ENCODE measurements around the gene IGSF21. TPM values are rescaled to one million over a fixed set of nuclear protein-coding genes. Genes with fewer than 3 reads are reported as not detected.
"Not testable (repeated sequence)": the region's sequence is repeated elsewhere in the genome, so short reads cannot be mapped to it uniquely, and the experiment has no call there.

IGSF21 gene
- total and polyA plus RNA-seq, 11 donors = 0.54 to 2.2 (median 0.94) TPM; not detected in 1

- Histone ChIP-seq H3K36me3 (no peaks in the 10 kb centered on the region), H3K4me1 (peaks cover 0 to 21% (median 0%) of the 10 kb centered on the region in 12 donors), H3K9me3 (no peaks in the 10 kb centered on the region), H3K4me3 (no peak overlapping the region), H3K27me3 (peaks cover 0 to 32% (median 3%) of the 10 kb centered on the region in 9 donors), H3K27ac (peak overlapping the region in 6 of 12 donors; percentile 27 to 87 (median 50))
- ATAC-seq = peak; percentile 74 to 87 (median 81)
- intact Hi-C loops (cut with DNase I) = no loop called here
- TF ChIP-seq POLR2A (IDR thresholded peaks at IDR 0.05) = no peak
- TF ChIP-seq CTCF (IDR thresholded peaks at IDR 0.05) = no peak
- 63 to 72% (median 71%) methylated on average over 13 of the region's 13 CpGs for WGBS, 4 donors
- peak in 4 of 5 donors; percentile 48 to 77 (median 53) for DNase-seq
Observed at GRCh38 chr1:18160290-18160942, 52.8 kb downstream of the IGSF21 start.

- intact Hi-C loops (cut with DNase I) = no loop called here
- H3K4me3 ChIP-seq = no peak overlapping the region
- H3K9me3 ChIP-seq = no peaks in the 10 kb centered on the region
- TF ChIP-seq CTCF (IDR thresholded peaks at IDR 0.05) (no peak), POLR2A (IDR thresholded peaks at IDR 0.05) (no peak)
- WGBS, 4 donors = 55 to 65% (median 60%) methylated on average over 6 of the region's 6 CpGs
- H3K27me3 ChIP-seq = peaks cover 0 to 25% (median 2%) of the 10 kb centered on the region in 9 donors
- H3K4me1 ChIP-seq = peaks cover 0 to 31% (median 0%) of the 10 kb centered on the region in 12 donors
- no peak overlapping the region for H3K27ac ChIP-seq
- no peak for ATAC-seq
- no peak for DNase-seq
- H3K36me3 ChIP-seq = no peaks in the 10 kb centered on the region
Observed at GRCh38 chr1:18161690-18162089, 54.1 kb downstream of the IGSF21 start.

GRCh38 chr1:18165640-18166039, 58.0 kb downstream of the IGSF21 start:
- H3K4me3 ChIP-seq; H3K9me3 ChIP-seq; ATAC-seq; H3K36me3 ChIP-seq; intact Hi-C loops (cut with DNase I); DNase-seq: not testable (repeated sequence)
- Histone ChIP-seq H3K27ac (peak overlapping the region in 5 of 12 donors; percentile 56 to 90 (median 60)), H3K4me1 (peaks cover 0 to 25% (median 0%) of the 10 kb centered on the region in 12 donors), H3K27me3 (peaks cover 0 to 26% (median 0%) of the 10 kb centered on the region in 9 donors)
- 42 to 49% (median 44%) methylated on average over 2 of the region's 2 CpGs for WGBS, 4 donors

- intact Hi-C loops (cut with DNase I) = no loop called here
- Histone ChIP-seq H3K9me3 (no peaks in the 10 kb centered on the region), H3K4me3 (no peak overlapping the region), H3K36me3 (no peaks in the 10 kb centered on the region), H3K27me3 (peaks cover 0 to 29% (median 0%) of the 10 kb centered on the region in 9 donors), H3K4me1 (peaks cover 0 to 21% (median 0%) of the 10 kb centered on the region in 12 donors), H3K27ac (peak overlapping the region in 5 of 12 donors; percentile 11 to 90 (median 37))
- WGBS, 4 donors = 37 to 55% (median 46%) methylated on average over 12 to 13 of the region's 13 CpGs
- TF ChIP-seq POLR2A (IDR thresholded peaks at IDR 0.05) = no peak
- TF ChIP-seq CTCF (IDR thresholded peaks at IDR 0.05) = no peak
- DNase-seq (peak in 1 of 5 donors; percentile 41), ATAC-seq (peak; percentile 64 to 88 (median 78))
Observed at GRCh38 chr1:18166341-18166740, 58.7 kb downstream of the IGSF21 start.
